AG09319 (cell line): ENCODE measurements around the gene MCHR1.

Experiments
- DNase-seq: peaks from one replicate; pipeline ENCODE4 v3.0.0-alpha.2; 2010; ENCODE audit warnings: low read depth; ENCODE audit errors: extremely low read depth
- TF ChIP-seq, protein P1 (sequence below): IDR thresholded peaks from 2 replicates; pipeline ENCODE4 v1.5.1; 2011; ENCODE audit warnings: low read depth, mild to moderate bottlenecking, inconsistent platforms, low read length, moderate library complexity

Gene MCHR1

GRCh38 chr22:40680819-40681183, 1.5 kb downstream of the MCHR1 start:
- TF ChIP-seq, protein P1, sequence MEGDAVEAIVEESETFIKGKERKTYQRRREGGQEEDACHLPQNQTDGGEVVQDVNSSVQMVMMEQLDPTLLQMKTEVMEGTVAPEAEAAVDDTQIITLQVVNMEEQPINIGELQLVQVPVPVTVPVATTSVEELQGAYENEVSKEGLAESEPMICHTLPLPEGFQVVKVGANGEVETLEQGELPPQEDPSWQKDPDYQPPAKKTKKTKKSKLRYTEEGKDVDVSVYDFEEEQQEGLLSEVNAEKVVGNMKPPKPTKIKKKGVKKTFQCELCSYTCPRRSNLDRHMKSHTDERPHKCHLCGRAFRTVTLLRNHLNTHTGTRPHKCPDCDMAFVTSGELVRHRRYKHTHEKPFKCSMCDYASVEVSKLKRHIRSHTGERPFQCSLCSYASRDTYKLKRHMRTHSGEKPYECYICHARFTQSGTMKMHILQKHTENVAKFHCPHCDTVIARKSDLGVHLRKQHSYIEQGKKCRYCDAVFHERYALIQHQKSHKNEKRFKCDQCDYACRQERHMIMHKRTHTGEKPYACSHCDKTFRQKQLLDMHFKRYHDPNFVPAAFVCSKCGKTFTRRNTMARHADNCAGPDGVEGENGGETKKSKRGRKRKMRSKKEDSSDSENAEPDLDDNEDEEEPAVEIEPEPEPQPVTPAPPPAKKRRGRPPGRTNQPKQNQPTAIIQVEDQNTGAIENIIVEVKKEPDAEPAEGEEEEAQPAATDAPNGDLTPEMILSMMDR = no peak
- no peak for DNase-seq

DNA sequence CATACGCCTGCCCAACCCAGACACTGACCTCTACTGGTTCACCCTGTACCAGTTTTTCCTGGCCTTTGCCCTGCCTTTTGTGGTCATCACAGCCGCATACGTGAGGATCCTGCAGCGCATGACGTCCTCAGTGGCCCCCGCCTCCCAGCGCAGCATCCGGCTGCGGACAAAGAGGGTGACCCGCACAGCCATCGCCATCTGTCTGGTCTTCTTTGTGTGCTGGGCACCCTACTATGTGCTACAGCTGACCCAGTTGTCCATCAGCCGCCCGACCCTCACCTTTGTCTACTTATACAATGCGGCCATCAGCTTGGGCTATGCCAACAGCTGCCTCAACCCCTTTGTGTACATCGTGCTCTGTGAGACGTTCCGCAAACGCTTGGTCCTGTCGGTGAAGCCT, 2.2 kb downstream of the MCHR1 start:
- no peak for DNase-seq
- TF ChIP-seq, protein P1 = no peak

DNA sequence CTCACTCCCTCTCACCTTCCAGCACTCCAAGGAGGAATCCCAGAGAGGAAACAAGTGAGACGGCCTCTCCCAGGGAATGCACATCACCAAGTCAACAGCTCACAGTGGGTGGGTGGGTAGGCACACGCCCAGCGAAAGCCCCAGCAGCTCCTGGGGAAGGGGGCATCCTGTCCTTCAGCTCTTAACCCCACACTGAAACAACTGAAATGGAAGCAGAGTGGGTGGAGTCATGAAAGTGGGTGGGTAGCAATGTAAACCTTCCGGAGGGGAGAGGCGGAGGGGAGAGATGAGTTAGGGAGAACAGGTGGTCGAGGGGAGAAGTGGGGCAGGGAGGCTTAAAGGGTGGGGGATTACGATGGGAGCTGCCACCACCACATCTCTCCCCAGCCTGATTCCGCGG, 5.4 kb downstream of the MCHR1 start:
- no peak for DNase-seq
- TF ChIP-seq, protein P1 = no peak

DNA sequence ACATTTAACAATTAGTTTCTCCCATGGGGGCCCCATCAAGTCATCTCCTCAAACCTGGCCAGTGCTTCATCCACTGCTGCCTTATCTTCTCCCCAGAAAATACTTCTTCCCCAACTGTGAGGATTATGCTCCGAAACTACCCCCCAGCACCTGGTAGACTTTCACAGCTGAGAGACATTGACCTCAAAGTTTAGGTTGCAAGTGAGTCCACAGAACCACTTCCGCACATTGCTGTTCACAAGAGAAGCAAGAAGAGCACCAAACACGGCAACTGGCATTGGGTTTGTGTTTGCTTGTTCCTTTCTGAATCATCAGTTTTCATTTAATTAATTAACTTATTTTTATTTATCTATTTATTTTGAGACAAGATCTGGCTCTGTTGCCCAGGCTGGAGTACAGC, 6.1 kb downstream of the MCHR1 start:
- TF ChIP-seq, protein P1 = no peak

DNA sequence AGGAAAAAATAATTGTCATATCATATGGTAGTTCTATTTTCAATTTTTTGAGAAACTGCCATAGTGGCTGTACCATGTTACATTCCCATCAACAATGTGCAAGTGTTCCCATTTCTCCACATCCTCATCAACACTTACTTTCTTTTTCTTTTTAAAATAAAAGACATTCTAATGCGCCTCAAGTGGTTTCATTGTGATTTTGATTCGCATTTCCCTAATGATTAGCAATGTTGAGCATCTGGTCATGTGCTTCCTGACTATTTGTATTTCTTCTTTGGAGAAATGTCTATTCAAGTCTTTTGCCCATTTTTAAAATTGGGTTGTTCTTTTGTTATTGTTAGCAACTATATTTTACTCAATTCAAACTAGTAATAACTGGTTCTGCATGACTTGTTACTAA, 8.4 kb downstream of the MCHR1 start:
- DNase-seq = no peak
- TF ChIP-seq, protein P1 = no peak

More for the DNA sequence above, 6.1 kb downstream of the MCHR1 start:
- DNase-seq = no peak

GRCh38 chr22:40690370-40690769, 11.1 kb downstream of the MCHR1 start:
- no peak for DNase-seq
- TF ChIP-seq, protein P1 = no peak

- no peak for DNase-seq
- TF ChIP-seq, protein P1 = no peak
Observed at GRCh38 chr22:40691532-40691931, 12.2 kb downstream of the MCHR1 start.

DNA sequence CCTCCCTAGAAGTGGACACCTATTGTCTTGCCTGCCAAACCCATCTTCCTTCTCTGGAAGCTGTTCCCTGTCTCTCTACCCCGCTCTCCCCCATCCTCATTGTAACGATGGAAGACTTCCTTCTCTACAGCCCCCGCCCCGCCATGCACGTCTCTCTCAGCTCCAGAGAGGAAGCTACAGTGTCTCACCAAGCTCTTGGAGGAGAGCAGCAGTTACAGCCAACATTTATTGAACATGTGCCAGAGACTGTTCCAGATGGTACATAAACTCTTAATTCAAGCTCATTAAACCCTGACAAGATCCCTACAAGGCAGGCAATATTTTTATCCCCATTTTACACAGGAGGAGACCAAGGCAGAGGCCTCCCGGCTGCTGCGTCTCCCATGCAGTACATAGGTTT, 15.1 kb downstream of the MCHR1 start:
- DNase-seq = no peak
- TF ChIP-seq, protein P1 = no peak
